Stimulated activated CD4-positive, alpha-beta T cell treated with anti-CD3 and anti-CD28 coated beads, Interleukin-4, amount 100 ng/mL, for 48 hours (primary cell): ENCODE results near the gene CCNH.

ENCODE experiments used
- DNase-seq, 2 donors: peaks; one replicate each; pipeline ENCODE4 v3.0.0-alpha.2; 2020; ENCODE audit warnings: low read depth in 2 of 2

The CCNH gene

DNA sequence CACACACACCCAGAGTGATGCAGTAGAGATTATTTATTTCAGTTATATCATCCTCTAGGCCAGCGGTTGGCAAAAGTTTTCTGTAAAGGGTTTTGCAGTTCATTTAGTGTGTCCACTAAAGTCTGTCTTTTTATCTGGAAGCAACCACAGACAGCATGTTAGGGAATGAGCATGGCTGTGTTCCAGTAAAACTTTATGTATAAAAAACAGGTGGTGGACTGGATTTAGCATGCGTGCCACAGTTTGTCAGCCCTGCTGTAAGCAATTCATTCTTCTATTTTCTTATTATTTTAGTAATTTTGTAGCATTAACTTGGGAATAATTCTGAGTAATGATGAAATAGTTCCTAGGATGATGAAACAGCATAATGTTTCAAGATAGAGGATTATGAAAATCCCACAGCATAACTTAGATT is 51.7 kb downstream of the CCNH start:
- DNase-seq, result no peak

DNA sequence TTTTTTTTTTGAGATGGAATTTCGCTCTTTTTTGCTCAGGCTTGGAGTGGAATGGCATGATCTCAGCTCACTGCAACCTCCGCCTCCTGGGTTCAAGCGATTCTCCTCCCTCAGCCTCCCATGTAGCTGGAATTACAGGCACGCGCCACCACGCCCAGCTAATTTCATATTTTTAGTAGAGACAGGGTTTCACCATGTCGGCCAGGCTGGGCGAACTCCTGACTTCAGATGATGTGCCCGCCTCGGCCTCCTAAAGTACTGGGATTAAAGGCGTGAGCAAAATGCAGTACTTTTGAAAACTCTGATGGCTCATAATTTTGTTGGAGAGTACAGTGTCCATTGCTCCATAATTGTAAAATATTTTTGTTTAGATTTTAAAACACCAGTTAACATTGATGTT is 52.6 kb downstream of the CCNH start:
- no peak for DNase-seq

DNA sequence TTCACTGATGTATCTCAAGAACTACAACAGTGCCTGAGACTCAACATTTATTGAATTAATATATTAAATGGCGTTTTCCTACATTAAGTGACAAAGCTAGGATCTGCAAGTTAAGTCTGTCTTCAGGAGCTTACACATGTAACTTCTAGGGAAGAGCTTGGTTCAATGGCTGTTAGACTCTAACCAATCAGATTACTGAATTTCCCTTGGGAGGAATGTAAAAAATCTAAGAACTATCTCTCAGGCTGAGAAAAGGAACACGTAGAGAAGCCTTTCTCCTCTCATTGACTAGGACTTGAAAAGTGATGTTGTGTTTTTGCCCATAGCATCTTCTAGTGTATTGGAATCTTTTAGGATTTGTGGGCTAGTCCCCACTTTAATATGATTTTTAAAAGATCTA is 53.6 kb downstream of the CCNH start:
- no peak for DNase-seq

DNA sequence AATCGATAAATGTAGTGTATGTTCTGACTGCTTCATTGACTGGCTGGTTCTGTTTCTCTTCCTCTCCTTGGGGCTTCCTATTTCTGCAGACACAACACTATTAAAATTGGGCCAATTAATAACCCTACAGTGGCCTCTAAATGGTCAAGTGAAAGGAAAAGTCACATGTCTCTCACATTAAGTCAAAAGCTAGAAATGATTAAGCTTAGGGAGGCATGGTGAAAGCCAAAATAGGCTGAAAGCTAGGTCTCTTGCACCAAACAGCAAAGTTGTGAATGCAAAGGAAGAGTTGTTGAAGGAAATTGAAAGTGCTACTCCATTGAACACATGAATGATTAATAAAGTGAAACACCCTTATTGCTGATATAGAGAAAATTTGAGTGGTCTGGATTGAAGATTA is 58.2 kb downstream of the CCNH start:
- DNase-seq, result no peak

DNA sequence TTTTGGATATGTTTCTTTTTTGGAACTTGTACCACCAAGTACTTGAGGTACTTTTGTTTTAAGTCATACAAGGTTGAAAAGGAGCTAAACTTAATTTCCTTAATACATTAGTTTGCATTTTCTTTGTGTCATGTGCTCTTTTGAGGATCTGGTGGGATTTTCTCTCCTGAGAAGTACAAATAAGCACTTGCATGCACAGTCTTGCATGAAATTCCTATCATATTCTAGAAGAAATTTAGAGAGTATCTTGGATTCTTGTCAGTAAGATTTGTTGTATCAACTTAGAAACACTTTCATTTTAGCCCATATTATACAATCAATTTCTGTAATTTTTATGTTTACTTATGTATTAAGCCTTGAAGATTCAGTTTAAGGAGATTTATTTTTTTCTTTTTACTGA is 64.9 kb downstream of the CCNH start:
- no peak for DNase-seq

DNA sequence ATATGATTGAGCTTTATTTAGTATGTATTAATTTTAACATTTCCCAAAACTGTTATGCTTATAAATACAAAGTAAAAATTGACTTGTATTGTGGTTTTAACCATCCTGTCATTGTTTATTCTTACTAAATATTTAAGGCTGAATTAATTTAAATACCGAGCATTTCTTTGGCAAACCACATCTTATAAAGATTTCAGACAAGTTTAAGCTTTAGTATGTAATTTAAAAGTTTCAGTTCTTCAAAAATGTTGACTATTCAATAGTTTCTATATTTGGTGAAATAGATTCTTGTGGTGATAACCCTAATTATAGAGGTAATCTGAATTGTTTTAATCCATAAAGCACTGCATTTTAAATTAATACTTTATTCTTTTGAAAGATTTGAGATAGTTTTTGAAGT is 65.5 kb downstream of the CCNH start:
- DNase-seq, result no peak
